ENCODE measurements around the gene POU4F2.
"Not testable (repeated sequence)": the region's sequence is repeated elsewhere in the genome, so short reads cannot be mapped to it uniquely, and the experiment has no call there.

Gene POU4F2

DNA sequence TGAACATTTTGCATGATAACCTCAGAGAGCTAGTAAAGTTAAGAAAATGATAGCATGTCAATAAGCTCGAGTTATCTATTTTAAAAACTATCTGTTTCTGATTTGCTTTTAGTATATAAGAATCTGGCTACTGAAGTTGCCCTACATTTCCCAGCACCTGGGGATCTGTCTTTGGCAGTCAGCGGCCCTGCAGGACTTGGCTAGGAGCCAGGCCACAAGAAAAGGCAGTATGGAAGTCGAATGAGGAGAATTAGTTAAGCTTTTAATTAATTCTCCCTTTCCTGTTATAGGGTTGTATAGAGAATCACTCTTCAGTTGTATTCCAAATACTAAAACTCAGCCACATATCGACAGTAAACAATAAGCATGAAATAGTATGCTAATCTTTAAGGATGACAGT is 22.7 kb downstream of the POU4F2 start:
- no peak for DNase-seq

DNA sequence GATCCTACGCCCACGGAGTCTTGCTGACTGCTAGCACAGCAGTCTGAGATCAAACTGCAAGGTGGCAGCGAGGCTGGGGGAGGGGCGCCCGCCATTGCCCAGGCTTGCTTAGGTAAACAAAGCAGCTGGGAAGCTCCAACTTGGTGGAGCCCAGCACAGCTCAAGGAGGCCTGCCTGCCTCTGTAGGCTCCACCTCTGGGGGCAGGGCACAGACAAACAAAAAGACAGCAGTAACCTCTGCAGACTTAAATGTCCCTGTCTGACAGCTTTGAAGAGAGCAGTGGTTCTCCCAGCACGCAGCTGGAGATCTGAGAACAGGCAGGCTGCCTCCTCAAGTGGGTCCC is 25.2 kb downstream of the POU4F2 start:
- DNase-seq: not testable (repeated sequence)

DNA sequence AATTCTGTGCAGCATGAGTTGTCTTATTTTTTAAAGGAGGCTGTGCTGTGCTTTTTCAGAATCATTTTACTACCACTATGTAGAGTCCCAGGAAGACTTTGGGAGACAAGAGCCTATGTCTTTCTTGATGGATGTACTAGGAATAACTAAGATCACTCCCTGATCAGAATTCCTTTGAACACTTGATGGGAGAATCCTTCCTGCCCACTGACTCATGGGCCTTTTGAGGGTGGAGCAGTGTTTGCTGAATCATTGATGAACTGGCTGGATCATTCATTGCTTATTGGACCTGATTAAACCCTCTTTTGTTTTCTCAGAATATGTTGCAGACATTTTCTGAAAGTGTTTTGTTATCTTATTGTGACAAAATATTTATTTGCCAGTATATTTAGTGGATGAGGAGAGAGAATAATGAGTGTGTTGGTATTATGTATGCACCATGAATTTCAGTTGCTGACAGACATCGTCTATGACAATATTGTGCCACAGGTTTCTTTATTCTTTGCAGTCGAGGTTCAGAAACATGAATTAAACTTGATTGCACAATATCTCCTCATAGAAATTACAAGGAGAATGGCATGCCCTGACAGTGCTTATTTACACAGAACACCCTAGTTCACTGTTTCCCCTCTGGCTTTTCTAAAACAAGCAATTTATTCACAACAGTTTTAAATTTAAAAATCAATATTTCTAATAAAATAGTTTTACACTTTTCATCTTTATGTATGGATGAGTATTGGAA is 36.3 kb downstream of the POU4F2 start:
- DNase-seq: no peak

Data from NCI-H446 treated with DMSO at 0.1 percent for 48 hours (cell line).